Activated CD4-positive, alpha-beta T cell treated with anti-CD3 and anti-CD28 coated beads, Interleukin-2, amount 10 ng/mL, durations not matched to agents 24 days and 14 days (primary cell): ENCODE results near the gene CD160. TPM values are rescaled to one million over a fixed set of nuclear protein-coding genes. Genes with fewer than 3 reads are reported as not detected.
A peak's percentile ranks its signal among the peaks of the same experiment; 100 is the strongest.
"Not testable (repeated sequence)": the region's sequence is repeated elsewhere in the genome, so short reads cannot be mapped to it uniquely, and the experiment has no call there.

Experiments used
- DNase-seq: peaks from one replicate; pipeline ENCODE4 v3.0.0; 2022
- H3K27ac Mint-ChIP-seq: one replicate; pipeline ENCODE4 v1.8.0; 2022; ENCODE audit warnings: mild to moderate bottlenecking, mixed read lengths
- H3K27me3 Mint-ChIP-seq: one replicate; pipeline ENCODE4 v1.8.0; 2022; ENCODE audit warnings: mixed read lengths
- H3K36me3 Mint-ChIP-seq: one replicate; pipeline ENCODE4 v1.8.0; 2022; ENCODE audit warnings: low read depth, mild to moderate bottlenecking, mixed read lengths
- H3K4me1 Mint-ChIP-seq: one replicate; pipeline ENCODE4 v1.8.0; 2021; ENCODE audit warnings: mixed read lengths
- H3K4me3 Mint-ChIP-seq: one replicate; pipeline ENCODE4 v1.8.0; 2022; ENCODE audit warnings: mild to moderate bottlenecking, moderate library complexity, mixed read lengths
- H3K9me3 Mint-ChIP-seq: one replicate; pipeline ENCODE4 v1.8.0; 2021; ENCODE audit warnings: mixed read lengths
- intact Hi-C: fragments of 100-400 bp; cut with micrococcal nuclease; formaldehyde crosslinking; loops from one replicate; pipeline ENCODE4 v1.15.1; 2023
- total RNA-seq: library from RNA; stranded (reverse); gene quantifications from 2 replicates; pipeline ENCODE4 v1.2.3, GENCODE V29; 2022

The CD160 gene
- total RNA-seq, 1 donor from 2014 or later: not detected

DNA sequence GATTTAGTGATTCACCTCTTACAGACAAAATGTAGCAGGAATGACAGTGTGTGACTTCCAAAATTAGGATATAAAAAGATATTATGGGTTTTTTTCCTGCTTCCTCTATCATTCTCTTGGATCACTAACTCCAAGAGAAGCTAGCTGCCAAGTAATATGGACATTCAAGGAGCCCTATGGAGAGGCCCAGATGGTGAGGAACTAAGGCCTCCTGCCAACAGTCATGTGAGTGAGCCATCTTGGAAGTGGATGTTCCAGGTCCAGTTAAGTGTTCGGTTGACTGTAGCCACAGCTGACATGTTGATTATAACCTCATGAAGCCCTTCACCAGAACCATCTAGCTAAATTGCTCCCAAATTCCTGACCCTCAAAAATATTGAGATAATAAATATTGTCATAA is 38.8 kb downstream of the CD160 start:
- Mint-ChIP-seq H3K36me3 (peaks cover 46% of the 10 kb centered on the region), H3K4me3 (no peak overlapping the region), H3K9me3 (peaks cover 10% of the 10 kb centered on the region), H3K27ac (no peak overlapping the region), H3K4me1 (no peaks in the 10 kb centered on the region), H3K27me3 (no peaks in the 10 kb centered on the region)
- intact Hi-C loops: no loop called here
- DNase-seq: no peak

DNA sequence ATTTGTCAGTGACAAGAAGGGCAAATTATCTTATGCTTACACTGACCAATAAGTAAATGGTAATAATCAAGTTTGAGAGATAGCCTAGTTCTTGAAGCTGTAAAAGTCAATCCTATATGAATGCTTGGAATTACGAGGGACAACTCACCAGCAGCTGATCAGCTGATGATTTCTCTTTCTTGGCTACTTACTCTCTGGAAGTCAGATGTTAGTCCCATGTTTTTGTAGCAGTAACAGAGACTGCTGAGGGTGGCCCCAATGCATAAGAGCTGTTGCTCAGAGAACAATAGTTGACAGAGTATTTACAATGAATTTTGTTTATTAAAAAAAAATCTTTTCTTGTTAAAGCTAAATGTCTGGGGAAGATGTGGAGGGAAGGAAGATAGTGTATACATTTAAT is 39.3 kb downstream of the CD160 start:
- peaks cover 49% of the 10 kb centered on the region for H3K36me3 Mint-ChIP-seq
- peaks cover 10% of the 10 kb centered on the region for H3K9me3 Mint-ChIP-seq
- no peak for DNase-seq
- no peak overlapping the region for H3K4me3 Mint-ChIP-seq
- H3K27ac Mint-ChIP-seq: no peak overlapping the region
- intact Hi-C loops: no loop called here
- H3K4me1 Mint-ChIP-seq: no peaks in the 10 kb centered on the region
- H3K27me3 Mint-ChIP-seq: no peaks in the 10 kb centered on the region

GRCh38 chr1:145759721-145760120 is 40.4 kb downstream of the CD160 start:
- intact Hi-C loops: no loop called here
- DNase-seq: no peak
- H3K9me3 Mint-ChIP-seq: peaks cover 10% of the 10 kb centered on the region
- H3K27me3 Mint-ChIP-seq: no peaks in the 10 kb centered on the region
- peaks cover 50% of the 10 kb centered on the region for H3K36me3 Mint-ChIP-seq
- H3K4me3 Mint-ChIP-seq: no peak overlapping the region
- H3K4me1 Mint-ChIP-seq: no peaks in the 10 kb centered on the region
- H3K27ac Mint-ChIP-seq: no peak overlapping the region

DNA sequence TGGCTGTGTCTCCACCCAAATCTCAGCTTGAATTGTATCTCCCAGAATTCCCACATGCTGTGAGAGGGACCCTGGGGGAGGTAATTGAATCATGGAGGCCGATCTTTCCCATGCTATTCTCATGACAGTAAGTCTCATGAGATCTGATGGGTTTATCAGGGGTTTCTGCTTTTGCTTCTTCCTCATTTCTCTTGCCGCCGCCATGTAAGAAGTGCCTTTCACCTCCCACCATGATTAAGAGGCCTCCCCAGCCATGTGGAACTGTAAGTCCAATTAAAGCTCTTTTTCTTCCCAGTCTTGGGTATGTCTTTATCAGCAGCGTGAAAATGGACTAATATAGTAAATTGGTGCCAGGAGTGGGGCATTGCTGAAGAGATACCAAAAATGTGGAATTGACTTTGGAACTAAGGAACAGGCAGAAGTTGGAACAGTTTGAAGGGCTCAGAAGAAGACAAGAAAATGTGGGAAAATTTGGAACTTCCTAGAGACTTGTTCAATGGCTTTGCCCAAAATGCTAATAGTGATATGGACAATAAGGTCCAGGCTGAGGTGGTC is 41.2 kb downstream of the CD160 start:
- intact Hi-C loops, DNase-seq, H3K27ac Mint-ChIP-seq, H3K27me3 Mint-ChIP-seq, H3K4me3 Mint-ChIP-seq, H3K4me1 Mint-ChIP-seq: not testable (repeated sequence)
- H3K9me3 Mint-ChIP-seq: peaks cover 10% of the 10 kb centered on the region
- H3K36me3 Mint-ChIP-seq: peaks cover 51% of the 10 kb centered on the region

DNA sequence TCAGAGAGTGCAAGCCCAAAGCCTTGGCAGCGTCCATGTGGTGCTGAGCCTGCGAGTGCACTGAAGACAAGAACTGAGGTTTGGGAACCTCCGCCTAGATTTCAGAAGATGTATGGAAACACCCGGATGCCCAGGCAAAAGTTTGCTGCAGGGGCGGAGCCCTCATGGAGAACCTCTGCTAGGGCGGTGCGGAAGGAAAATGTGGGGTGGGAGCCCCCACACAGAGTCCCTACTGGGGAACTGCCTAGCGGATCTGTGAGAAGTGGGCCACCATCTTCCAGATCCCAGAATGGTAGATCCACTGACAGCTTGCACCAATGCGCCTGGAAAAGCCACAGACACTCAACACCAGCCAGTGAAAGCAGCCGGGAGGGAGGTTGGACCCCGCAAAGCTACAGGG is 42.2 kb downstream of the CD160 start:
- H3K27ac Mint-ChIP-seq, DNase-seq, H3K4me3 Mint-ChIP-seq, H3K4me1 Mint-ChIP-seq, H3K27me3 Mint-ChIP-seq, intact Hi-C loops: not testable (repeated sequence)
- peaks cover 10% of the 10 kb centered on the region for H3K9me3 Mint-ChIP-seq
- peaks cover 49% of the 10 kb centered on the region for H3K36me3 Mint-ChIP-seq

GRCh38 chr1:145762001-145762400 is 42.7 kb downstream of the CD160 start:
- DNase-seq, intact Hi-C loops, H3K4me3 Mint-ChIP-seq: not testable (repeated sequence)

GRCh38 chr1:145764231-145764940 is 45.1 kb downstream of the CD160 start:
- intact Hi-C loops, H3K4me3 Mint-ChIP-seq, H3K27me3 Mint-ChIP-seq, DNase-seq, H3K27ac Mint-ChIP-seq, H3K4me1 Mint-ChIP-seq: not testable (repeated sequence)
- Mint-ChIP-seq H3K36me3 (peaks cover 36% of the 10 kb centered on the region), H3K9me3 (peaks cover 10% of the 10 kb centered on the region)

More at GRCh38 chr1:145762001-145762400, 42.7 kb downstream of the CD160 start:
- H3K9me3 Mint-ChIP-seq: peaks cover 10% of the 10 kb centered on the region
- peaks cover 49% of the 10 kb centered on the region for H3K36me3 Mint-ChIP-seq
- not testable (repeated sequence) for H3K27ac Mint-ChIP-seq, H3K27me3 Mint-ChIP-seq, H3K4me1 Mint-ChIP-seq

DNA sequence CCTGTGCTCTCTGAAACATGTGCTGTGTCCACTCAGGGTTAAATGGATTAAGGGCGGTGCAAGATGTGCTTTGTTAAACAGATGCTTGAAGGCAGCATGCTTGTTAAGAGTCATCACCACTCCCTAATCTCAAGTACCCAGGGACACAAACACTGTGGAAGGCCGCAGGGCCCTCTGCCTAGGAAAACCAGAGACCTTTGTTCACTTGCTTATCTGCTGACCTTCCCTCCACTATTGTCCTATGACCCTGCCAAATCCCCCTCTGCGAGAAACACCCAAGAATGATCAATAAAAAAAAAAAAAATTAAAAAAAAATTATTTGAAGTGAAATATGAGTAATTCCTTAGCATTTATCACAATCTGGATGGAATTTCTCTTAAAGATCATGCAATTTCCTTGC is 45.8 kb downstream of the CD160 start:
- DNase-seq, H3K4me3 Mint-ChIP-seq, H3K27ac Mint-ChIP-seq, intact Hi-C loops, H3K4me1 Mint-ChIP-seq, H3K27me3 Mint-ChIP-seq: not testable (repeated sequence)
- H3K36me3 Mint-ChIP-seq: peaks cover 32% of the 10 kb centered on the region
- peaks cover 10% of the 10 kb centered on the region for H3K9me3 Mint-ChIP-seq

GRCh38 chr1:145765585-145766360 is 46.5 kb downstream of the CD160 start:
- DNase-seq, intact Hi-C loops, H3K27ac Mint-ChIP-seq, H3K27me3 Mint-ChIP-seq, H3K4me3 Mint-ChIP-seq, H3K9me3 Mint-ChIP-seq, H3K4me1 Mint-ChIP-seq: not testable (repeated sequence)
- peaks cover 28% of the 10 kb centered on the region for H3K36me3 Mint-ChIP-seq

- H3K27ac Mint-ChIP-seq, intact Hi-C loops, H3K4me3 Mint-ChIP-seq, H3K27me3 Mint-ChIP-seq, H3K9me3 Mint-ChIP-seq, DNase-seq, H3K4me1 Mint-ChIP-seq: not testable (repeated sequence)
- H3K36me3 Mint-ChIP-seq: peaks cover 28% of the 10 kb centered on the region
Measured at GRCh38 chr1:145766926-145767325, 47.6 kb downstream of the CD160 start.

DNA sequence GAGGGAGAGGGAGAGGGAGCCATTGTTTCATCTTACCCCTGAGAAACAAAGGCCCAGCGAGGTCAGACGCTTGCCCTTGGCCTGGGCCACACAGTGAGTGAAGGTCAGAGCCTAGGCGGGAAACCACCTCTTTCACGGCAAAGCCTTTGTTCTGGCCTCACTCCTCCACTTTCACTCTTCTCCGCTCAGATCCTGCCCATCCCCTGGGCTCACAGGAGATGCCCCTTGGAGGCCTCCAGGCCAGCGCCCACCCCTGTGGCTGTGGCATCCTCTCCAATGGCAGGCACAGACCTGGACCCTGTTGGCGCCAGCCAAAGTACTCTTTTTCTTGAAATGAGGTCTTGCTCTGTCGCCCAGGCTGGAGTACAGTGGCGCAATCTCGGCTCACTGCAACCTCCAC is 48.7 kb downstream of the CD160 start:
- H3K9me3 Mint-ChIP-seq, H3K27ac Mint-ChIP-seq, H3K27me3 Mint-ChIP-seq, intact Hi-C loops, H3K4me1 Mint-ChIP-seq, H3K4me3 Mint-ChIP-seq, DNase-seq: not testable (repeated sequence)
- H3K36me3 Mint-ChIP-seq: peaks cover 27% of the 10 kb centered on the region

GRCh38 chr1:145771056-145771455 is 51.8 kb downstream of the CD160 start:
- DNase-seq: no peak
- peaks cover 25% of the 10 kb centered on the region for H3K36me3 Mint-ChIP-seq
- no peak overlapping the region for H3K27ac Mint-ChIP-seq
- no peak overlapping the region for H3K4me3 Mint-ChIP-seq
- peaks cover 11% of the 10 kb centered on the region for H3K4me1 Mint-ChIP-seq
- intact Hi-C loops: loop anchor here (10.0 kb wide), 1 partner anchor 54 kb away; the partner anchor contains the start of genes POLR3C and RNF115
- no peaks in the 10 kb centered on the region for H3K27me3 Mint-ChIP-seq
- no peaks in the 10 kb centered on the region for H3K9me3 Mint-ChIP-seq

- Mint-ChIP-seq H3K27ac (peak overlapping the region; percentile 45), H3K36me3 (peaks cover 26% of the 10 kb centered on the region), H3K27me3 (no peaks in the 10 kb centered on the region), H3K4me1 (peaks cover 11% of the 10 kb centered on the region), H3K9me3 (no peaks in the 10 kb centered on the region), H3K4me3 (no peak overlapping the region)
- DNase-seq: no peak
- intact Hi-C loops: loop anchor here (10.0 kb wide), 1 partner anchor 51 kb away; the partner anchor contains the start of genes POLR3C and RNF115
Measured at GRCh38 chr1:145773423-145773822, 54.1 kb downstream of the CD160 start.
